Gastrocnemius medialis (tissue), 4 donors: Measurements from ENCODE around the gene ENTREP1.

Source experiments
- POLR2A ChIP-seq, 2 donors: fragments of 450-650 bp; IDR thresholded peaks; one replicate each; pipeline ENCODE4 v1.6.1; 2017; ENCODE audit warnings: antibody characterized with exemption in 2 of 2, mild to moderate bottlenecking in 2 of 2, moderate library complexity in 2 of 2
- TF ChIP-seq, protein P1 (sequence below), 5 experiments: fragments of 450-650 bp in 3 of 5; fragments of 200-600 bp in 2 of 5; sonication (generic) in 2 of 5; IDR thresholded peaks in 4 of 5; conservative IDR thresholded peaks in 1 of 5; 1 replicate in 4 of 5; 2 replicates in 1 of 5; pipeline ENCODE4 v1.5.1; 2016 to 2019; ENCODE audit warnings: antibody characterized with exemption in 5 of 5, mild to moderate bottlenecking in 3 of 5, moderate library complexity in 3 of 5

DNA sequence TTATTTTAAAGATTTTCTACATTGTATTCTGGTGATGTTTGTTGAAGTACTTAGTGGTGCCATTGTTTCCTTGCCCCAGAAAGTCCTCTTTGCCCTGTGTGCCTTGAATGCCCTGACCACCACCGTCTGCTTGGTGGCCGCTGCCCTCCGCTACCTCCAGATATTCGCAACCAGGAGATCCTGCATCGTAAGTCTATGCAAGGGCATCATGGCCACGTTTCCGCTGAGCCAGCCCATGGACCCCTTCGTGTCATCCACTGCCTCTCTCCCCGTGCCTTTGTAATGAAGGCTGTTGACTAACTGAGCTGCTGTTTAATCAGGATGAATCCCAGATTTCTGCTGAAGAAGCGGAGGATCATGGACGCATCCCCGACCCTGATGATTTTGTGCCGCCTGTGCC lies 52.3 kb downstream of the ENTREP1 start:
- TF ChIP-seq, protein P1, sequence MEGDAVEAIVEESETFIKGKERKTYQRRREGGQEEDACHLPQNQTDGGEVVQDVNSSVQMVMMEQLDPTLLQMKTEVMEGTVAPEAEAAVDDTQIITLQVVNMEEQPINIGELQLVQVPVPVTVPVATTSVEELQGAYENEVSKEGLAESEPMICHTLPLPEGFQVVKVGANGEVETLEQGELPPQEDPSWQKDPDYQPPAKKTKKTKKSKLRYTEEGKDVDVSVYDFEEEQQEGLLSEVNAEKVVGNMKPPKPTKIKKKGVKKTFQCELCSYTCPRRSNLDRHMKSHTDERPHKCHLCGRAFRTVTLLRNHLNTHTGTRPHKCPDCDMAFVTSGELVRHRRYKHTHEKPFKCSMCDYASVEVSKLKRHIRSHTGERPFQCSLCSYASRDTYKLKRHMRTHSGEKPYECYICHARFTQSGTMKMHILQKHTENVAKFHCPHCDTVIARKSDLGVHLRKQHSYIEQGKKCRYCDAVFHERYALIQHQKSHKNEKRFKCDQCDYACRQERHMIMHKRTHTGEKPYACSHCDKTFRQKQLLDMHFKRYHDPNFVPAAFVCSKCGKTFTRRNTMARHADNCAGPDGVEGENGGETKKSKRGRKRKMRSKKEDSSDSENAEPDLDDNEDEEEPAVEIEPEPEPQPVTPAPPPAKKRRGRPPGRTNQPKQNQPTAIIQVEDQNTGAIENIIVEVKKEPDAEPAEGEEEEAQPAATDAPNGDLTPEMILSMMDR (IDR thresholded peaks at IDR 0.05 in 4 of 5, conservative IDR thresholded peaks at IDR 0.05 in 1 of 5), result no peak
- no peak for TF ChIP-seq POLR2A (IDR thresholded peaks at IDR 0.05)
